ENCODE data around the gene ATP9B.
"Not testable (repeated sequence)": the region's sequence is repeated elsewhere in the genome, so short reads cannot be mapped to it uniquely, and the experiment has no call there.

ATP9B gene

DNA sequence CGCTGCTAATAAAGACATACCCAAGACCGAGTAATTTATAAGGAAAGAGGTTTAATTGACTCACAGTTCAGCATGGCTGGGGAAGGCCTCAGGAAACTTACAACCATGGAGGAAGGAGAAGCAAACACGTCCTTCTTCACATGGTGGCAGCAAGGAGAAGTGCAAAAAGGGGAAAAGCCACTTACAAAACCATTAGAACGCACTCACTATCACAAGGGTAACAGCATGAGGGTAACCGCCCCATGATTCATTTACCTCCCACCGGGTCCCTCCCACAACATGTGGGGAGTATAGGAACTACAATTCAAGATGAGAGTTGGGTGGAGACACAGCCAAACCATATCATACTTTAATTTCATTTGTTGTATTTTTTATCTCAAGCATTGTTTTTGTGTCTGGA is 67.5 kb downstream of the ATP9B start:
- no peak for DNase-seq

DNA sequence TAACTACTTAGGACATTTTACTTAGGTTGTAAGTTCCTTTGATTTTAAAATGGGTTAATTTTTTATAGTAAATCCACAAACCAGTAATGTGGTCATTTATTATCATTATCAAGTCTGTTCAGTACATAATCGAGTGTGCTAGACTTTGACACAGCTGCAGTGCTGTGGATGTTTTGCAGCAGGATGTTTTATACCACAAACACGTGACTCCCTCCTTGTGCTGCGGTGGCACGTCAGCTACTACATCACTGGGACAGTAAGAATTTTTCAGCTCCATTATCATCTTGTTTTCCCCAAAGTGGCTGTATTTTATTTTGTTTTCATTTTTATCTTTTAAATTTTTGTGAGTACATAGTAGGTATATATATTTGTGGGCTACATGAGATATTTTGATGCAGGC is 70.0 kb downstream of the ATP9B start:
- no peak for DNase-seq

DNA sequence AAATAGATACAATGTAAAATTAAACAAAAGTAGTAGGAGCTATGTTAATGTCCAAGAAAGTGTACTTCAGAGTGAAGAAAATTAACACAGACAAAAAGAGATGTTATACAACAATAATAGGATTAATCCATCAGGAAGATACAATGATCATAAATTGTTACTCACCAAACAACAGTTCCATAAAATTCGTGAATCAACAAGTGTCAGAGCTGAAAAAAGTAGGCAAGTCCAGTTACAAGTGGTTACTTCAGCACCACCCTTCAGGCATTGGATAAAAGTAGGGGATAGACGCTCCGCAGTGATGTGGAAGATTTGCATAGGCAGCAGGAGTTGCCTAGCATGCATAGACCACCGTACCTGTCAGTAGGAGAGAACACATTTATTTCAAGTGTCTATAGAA is 77.8 kb downstream of the ATP9B start:
- no peak for DNase-seq

DNA sequence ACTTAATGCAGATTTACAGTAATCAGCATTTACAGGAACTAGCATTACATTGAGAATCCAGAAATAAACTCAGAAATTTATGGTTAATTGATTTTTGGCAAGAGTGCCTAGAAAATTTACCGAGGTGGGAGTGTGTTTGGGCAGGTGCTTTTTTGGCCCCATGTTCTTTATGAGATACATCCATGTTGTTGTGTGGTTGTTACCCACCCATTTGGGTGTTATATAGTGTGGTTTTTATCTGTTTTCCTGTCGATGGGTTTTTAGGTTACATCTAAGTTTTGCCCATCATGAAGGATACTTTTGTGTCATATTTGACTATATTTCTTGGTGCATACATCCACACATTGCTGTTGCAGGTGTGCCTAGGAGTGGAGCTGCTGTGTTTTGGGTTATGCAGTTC is 82.0 kb downstream of the ATP9B start:
- DNase-seq = no peak

DNA sequence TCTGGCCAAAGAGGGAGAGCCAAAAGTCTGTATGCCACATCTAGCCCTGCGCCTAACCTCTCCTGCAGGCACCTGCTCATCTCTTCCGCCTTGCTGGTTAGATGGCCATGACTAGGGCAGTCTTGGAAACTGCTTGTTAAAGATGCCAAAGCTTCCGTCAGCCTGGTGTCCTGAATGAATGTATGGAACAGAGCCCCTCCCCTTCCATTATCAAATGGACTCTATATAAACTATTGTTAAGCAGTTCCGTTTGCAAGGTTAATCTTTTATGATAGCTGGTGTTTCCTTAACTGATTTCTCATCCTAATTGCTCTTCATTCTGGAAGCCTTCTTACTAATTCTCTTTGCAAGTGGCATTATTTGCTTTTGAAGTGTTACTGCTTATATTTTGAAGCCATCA is 87.1 kb downstream of the ATP9B start:
- DNase-seq = no peak

DNA sequence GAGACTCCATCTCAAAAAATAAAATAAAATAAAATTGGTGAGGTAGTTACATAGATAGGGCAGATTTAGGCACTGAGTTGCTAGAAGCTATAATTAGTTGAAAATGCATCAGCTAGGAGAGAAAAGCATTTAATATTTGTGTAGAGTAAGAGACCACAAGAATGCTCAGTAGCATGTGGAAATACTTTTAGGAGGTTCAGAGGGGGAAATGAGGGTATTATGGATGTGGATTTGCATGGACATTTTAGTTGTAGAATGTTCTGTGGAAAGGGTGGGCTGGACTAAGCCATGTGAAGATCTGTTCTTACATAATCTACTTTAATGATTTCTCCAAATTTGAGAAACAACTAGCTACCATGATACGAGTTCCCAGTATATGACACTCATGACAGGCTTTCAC is 95.5 kb downstream of the ATP9B start:
- DNase-seq = no peak

DNA sequence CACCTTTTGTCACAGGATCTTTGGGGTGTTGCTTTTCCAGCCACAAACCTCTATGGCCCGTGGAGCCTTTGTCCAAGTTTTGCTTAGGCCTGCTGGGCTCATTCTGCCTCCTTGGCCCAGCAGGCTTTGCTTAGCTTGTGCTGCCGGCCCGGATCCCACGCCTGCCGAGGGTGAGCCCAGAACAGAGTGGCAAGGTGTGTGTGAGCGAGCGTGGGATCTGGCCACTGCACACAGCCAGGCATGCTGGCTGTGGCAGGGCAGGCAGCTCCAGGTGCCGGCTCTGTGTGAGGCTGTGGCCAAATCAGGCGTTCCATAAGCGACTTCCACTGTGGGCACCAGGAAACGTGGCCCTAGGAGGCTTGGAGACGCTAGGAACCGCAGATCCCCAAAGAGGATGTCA is 97.5 kb downstream of the ATP9B start:
- DNase-seq = no peak

DNA sequence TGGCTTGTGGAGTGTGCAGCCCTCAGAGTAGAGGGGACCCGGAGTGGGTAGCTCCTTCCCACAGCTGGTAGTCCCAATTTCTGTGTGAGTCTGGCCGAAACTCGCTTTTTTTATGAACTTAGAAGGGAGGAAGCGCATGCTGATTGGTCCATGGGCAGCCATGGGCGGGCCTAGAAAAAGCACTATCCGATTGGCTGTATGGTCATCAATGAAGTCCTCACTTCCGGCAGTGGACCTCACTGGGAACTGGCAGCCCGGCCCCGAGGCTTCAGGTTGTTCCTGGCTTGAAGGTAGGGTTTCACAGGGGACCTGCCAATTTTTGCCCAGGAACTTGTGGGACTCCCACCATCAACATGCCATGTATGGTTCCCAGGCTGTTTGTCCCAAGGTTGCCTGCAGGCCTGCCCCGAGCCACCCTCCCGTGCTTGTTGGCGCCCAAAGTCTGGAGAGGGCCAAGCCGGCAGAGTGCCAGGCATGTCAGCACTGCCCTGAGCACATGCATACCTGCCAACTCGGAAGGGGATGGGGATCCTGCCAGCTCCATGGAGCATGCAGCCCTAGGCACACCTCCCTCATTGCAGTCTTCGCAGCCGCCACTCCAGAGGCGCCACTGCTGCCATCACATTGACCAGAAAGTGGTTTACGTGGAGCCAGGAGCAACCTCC is 98.5 kb downstream of the ATP9B start:
- no peak for DNase-seq

DNA sequence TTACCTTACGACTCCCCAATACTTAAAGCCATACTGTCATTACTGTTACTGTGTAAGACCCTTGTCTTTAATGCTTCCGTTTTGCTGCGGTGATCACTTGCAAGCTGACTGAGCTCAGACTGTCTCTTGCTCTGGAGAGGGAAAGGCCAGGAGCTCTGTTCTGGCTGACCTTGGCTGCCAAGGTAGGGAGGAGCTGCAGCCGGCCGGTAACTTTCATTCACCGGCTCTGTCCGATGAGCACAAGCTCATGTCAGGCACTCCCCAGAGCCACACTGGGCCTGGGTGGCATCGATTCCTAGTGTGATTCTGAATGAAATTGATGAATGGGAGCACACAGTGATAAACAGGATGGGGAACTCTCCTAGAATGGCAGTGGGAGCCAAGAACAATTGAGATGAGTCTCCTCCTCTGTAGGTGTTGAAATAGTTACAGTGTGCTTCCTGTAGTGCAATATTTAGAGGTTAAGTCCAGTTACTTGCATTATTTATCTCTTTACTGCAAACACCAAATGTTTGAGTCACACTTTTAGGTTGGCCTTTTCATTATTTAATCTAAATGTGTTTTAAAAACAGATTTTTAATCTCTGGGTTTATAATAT is 100.9 kb downstream of the ATP9B start:
- no peak for DNase-seq

DNA sequence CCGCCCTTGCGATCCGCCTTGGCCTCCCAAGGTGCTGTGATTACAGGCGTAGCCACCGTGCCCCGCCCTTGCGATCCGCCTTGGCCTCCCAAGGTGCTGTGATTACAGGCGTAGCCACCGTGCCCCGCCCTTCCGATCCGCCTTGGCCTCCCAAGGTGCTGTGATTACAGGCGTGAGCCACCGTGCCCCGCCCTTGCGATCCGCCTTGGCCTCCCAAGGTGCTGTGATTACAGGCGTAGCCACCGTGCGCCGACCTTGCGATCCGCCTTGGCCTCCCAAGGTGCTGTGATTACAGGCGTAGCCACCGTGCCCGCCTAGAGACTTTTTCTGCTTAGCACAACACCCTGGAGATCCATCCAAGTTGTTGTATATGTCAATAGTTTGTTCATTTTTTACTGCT is 103.1 kb downstream of the ATP9B start:
- not testable (repeated sequence) for DNase-seq

DNA sequence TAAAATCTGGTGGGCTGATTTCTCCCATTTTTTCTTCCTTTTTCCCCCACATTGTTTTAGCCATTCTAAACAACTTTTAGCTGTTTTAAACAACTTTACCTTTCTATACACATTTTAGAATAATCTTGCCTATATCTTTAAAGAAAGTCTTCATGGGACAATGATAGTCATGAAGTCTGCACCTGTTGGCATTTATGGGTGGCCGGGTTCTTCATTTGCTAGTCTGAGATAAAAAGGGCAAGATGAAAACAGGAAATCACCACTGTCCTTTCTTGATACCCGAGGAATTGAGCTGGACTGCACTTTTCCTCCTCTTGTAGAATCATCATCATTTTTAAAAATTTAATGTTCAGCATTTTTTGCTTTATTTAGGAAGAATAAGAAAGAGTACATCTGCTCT is 104.5 kb downstream of the ATP9B start:
- no peak for DNase-seq

DNA sequence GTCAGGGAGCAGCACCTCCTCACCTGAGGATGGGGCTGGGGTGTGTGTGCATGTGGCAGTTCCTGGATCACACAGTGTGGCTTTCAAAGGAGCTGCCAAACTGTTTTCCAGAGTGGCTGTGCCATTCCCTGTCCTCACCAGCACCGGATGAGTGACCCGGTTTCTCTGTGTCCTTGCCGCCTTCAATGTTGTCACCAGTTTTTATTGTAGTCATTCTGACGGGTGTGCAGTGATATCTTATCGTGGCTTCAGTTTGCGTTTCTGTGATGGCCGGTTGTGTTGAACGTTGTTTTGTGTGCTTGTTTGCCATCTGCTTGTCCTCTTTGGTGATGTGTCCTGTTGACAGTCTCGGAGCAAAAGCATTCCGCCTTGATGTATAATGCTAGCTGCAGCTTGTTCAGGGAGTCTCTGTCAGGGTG is 108.9 kb downstream of the ATP9B start:
- no peak for DNase-seq

DNA sequence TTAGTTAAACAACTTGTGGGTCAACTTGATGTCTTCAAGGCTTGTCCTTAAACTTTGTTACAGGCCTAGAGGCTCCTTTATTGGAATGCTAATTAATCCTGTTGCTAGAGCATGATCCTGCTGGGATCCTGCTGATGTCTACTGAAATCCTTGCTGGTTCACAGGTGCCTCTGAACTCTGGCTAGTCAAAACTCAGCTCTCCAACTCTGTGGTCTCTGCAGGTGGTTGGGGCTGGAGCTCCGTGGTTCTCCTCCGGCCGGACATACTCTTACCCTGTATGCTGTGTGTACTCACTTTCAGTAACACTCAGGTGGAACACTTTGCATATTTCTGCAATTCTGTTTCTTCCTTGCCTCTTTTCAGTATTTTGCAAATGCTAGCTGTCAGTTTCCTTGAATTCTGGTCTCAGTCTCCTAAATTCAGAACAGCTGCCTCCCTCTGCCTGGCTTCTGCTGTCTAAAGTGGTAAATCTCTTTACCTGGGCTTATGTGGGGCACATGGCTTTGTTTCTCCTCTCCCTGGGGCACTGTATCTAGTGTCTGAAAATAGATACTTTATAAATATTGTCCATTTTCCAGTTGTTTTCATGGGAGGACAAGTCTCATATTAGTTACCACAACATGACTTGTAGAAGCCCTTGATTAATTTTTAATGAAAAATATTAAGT is 113.0 kb downstream of the ATP9B start:
- no peak for DNase-seq

DNA sequence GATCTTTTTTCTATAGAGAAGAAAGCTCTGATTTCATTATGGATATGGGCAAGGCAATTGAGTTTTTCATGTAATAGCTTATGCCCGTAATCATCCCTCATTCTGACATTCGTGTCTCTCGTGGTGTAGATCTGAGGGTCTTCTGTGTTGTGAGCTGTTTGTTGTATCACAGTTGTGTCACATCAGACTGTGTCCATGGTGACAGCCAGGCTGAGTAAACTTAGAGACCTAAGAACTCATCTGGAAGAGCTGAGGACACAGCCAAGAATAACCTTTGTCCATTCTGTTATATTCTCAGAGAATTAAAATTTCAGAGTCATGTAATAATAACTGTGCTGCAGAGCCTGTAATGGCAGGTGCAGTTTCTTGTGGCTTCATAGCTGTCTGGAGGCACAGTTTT is 116.5 kb downstream of the ATP9B start:
- DNase-seq = no peak

DNA sequence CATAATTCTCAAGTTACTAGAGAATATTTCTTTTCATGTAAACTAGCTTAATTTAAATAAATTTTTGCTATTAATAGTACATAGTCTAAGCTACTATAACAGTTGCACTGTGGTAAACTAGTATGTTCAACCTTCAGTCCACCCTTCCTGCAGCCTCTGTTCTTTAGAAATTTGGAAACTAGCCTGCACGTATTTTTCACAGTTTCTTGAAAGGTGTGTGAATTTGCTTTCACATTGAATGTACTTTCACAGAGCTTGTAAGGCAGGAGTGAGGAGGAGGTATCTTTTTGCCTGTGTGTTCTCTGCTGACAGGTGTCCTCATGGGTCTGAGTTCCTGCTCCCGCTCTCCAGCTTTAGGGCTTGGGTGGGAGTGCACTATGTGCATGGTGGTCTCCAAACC is 117.5 kb downstream of the ATP9B start:
- DNase-seq = no peak

DNA sequence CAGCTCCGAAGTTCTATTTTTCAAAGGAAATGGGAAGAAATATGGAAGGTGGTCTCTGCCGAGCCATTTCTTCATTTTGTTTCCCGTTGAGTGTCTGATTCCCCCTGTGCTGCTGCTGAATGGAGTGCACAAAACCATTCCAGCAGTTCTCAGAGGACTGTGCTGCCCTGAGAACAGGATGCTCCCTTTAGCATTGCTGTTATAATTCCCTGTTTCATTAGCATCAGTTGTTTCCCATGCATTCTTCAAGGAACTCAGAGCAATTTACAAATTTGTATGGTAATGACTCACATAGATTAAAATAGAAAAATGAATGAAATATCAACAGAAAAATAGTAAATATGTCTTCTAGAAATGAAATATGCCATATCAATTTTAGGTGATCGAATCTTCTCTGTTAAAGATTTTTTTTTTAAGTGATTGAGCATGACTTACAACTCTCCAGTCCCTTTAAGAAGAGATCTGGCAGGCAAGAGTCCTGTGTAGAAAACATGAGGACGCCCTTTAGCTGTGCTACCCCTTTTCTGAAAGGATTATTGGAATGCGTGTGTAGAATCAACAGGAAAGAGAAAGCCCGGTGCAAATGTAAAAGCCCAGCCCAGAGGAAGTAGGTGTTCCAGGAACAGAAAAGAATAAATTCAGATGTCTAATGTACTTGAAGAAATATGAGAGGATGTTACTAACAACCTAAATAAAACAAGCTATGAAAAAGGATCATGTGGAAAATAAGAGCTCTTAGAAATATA is 118.5 kb downstream of the ATP9B start:
- no peak for DNase-seq

DNA sequence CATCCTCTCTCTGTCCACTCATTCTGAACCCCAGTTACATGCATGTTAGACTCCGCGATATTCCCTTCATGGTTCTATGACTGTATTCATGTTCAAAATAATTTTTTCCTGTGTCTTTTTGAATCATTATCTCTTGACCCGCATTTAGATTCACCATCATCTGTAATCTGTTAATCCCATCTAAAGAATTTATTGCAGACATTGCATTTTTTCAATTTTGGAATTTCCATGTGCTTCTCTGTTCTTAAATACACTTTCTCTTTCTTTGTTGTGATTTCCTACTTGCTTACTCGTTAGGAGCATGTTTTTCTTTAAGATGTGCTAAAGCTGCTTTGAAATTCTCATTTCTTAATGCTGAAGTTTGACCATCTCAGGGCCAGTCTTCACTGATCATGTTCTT is 122.2 kb downstream of the ATP9B start:
- DNase-seq = no peak

DNA sequence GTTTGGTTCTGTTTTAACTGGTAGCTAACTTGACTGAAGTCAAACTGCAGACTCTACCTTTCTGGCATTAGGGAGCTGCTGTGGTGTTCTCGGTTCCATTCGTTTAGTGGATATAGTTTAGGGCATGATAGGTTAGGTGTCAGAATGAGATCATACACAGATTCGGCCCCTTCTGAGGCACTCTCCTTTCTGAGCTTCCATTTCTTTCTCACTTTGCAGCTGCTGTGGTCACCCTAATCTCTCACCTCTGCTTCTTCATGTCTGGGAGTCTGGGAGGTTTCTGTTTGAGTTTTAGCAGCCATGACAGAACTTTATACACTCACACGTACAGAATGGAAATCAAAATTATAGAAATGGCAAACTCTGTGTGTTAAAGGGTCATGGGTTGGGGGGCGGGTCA is 122.8 kb downstream of the ATP9B start:
- DNase-seq = no peak

DNA sequence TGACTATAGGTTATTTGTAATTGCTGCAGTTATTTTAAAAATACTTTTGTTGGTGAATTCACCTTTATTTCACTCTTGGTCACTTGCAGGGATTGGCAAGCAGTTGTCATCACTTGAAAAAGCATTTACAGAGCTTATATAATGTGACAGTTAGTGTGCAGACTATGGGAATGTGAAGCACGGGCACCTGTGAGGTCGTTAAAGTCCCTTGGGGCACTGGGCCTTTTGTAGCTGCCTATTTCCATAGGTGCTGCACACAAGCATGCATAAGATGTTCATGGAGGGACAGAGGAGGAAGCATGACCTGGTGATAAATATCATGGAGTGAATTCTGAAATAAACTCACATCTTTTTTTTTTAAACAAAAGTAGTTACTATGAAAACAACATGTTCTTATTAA is 124.6 kb downstream of the ATP9B start:
- no peak for DNase-seq

DNA sequence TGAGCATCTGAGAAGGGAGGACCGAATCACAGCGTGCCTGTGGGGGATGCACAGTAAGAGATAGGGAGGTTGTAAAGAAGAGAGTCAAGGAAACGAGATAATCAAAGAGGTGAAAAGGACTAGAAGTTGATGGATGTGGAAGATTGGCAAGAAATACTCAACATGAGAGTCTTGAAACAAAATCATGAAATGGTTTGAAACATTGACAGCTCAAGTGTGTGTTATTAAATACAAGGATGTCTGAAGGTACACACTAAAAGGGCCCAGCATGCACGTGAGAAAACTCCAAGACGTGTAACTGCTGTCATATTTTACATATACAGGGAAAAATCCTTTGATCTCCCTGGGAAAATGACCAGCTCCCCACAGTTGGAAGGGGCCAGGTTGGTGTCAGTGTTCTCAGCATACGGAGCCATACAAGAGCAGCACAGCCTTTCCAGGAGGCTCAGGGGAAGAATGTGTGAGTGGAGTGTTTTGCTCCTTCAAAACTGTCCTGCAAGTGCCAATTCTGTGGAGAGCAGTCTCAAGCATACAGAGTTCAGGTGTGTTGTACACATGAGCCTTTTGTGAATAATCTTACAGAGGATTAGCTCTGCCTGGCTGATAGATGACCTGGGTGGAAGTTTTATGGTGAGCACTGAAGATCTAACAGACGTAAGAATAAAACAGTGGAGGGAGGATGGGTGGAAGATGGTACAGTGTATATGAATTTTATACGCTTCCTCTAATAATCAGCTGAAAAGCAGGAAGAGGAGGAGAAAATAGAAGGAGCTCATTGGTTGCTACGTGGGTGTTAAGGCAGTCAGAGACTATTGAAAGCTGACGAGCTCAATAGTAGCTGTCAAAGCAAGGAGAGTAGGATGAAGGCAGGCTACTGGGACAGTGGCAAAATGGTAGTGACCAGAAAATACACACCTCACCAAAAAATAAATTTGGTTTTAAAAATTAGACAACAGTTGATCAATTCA is 126.8 kb downstream of the ATP9B start:
- no peak for DNase-seq

DNA sequence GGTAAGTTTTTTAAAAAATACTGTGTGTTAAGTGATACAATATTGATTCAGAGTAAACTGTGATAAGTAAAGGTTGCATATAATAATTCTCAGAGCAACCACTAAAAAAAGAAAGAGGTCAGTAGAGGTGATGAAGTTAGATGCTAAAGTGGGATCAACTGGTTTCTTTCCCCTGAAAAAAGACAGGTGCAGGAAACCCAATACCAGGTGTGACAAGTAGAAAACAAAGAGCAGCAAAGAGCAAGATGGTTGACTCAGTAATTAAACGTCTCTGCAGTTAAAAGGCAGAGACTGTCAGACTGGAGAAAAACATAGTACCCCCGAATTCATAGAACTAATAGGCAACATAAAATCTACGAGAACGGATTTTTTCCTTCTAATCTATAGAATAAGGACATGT is 128.3 kb downstream of the ATP9B start:
- DNase-seq = no peak

Data from amygdala (tissue), 56 donors.